CD4-positive, alpha-beta memory T cell (primary cell): Measurements from ENCODE around the gene IGFALS. TPM values are rescaled to one million over a fixed set of nuclear protein-coding genes. Genes with fewer than 3 reads are reported as not detected.
A peak's percentile ranks its signal among the peaks of the same experiment; 100 is the strongest.

Experiments used
- CTCF ChIA-PET: fragments of 350-600 bp; sonication (Branson Sonifier 250); formaldehyde crosslinking; loops from one replicate; lab custom pipeline; 2021; ENCODE audit warnings: inconsistent platforms; ENCODE audit not compliant: partially characterized antibody; lab: Charles Lee
- POLR2A ChIA-PET: fragments of 350-600 bp; sonication (Branson Sonifier 250); formaldehyde crosslinking; loops from one replicate; lab custom pipeline; 2021; ENCODE audit not compliant: partially characterized antibody; lab: Charles Lee
- DNase-seq, 5 donors: peaks; one replicate each; pipeline versions ENCODE4 v3.0.0 to v3.0.0-alpha.2; 2020 to 2022; ENCODE audit warnings: mixed read lengths in 1 of 5
- H3K27ac ChIP-seq: one replicate; pipeline ENCODE4 v1.7.0; 2013; ENCODE audit warnings: low read depth, low read length
- H3K27me3 ChIP-seq: 2 replicates; pipeline ENCODE4 v1.7.0; 2013; ENCODE audit warnings: mild to moderate bottlenecking, low read length, moderate library complexity; ENCODE audit not compliant: insufficient read depth
- H3K36me3 ChIP-seq: 2 replicates; pipeline ENCODE4 v1.7.0; 2013; ENCODE audit warnings: mild to moderate bottlenecking, low read length, moderate library complexity; ENCODE audit not compliant: insufficient read depth
- H3K4me1 ChIP-seq: 2 replicates; pipeline ENCODE4 v1.7.0; 2013; ENCODE audit warnings: mild to moderate bottlenecking, low read length, moderate library complexity; ENCODE audit not compliant: insufficient read depth
- H3K4me3 ChIP-seq, 2 donors: one replicate each; pipeline ENCODE4 v1.7.0; 2013; ENCODE audit warnings: low read length in 2 of 2, mild to moderate bottlenecking in 1 of 2
- H3K9me3 ChIP-seq, 2 donors: one replicate each; pipeline ENCODE4 v1.7.0; 2013; ENCODE audit warnings: low read length in 2 of 2, control low read depth in 1 of 2; ENCODE audit not compliant: control insufficient read depth in 1 of 2
- H3K27ac Mint-ChIP-seq, 7 donors: one replicate each; pipeline ENCODE4 v1.8.0; 2020 to 2021; ENCODE audit warnings: mixed read lengths in 7 of 7, mild to moderate bottlenecking in 6 of 7, inconsistent platforms in 3 of 7, moderate library complexity in 3 of 7
- H3K27me3 Mint-ChIP-seq, 2 donors: one replicate each; pipeline ENCODE4 v1.8.0; 2020 to 2021; ENCODE audit warnings: mixed read lengths in 2 of 2
- H3K36me3 Mint-ChIP-seq, 2 donors: one replicate each; pipeline ENCODE4 v1.8.0; 2020 to 2021; ENCODE audit warnings: mixed read lengths in 2 of 2, inconsistent platforms in 1 of 2, mild to moderate bottlenecking in 1 of 2
- H3K4me1 Mint-ChIP-seq, 4 donors: one replicate each; pipeline ENCODE4 v1.8.0; 2020 to 2021; ENCODE audit warnings: mixed read lengths in 4 of 4, mild to moderate bottlenecking in 1 of 4
- H3K4me3 Mint-ChIP-seq, 8 donors: one replicate each; pipeline ENCODE4 v1.8.0; 2020 to 2021; ENCODE audit warnings: mixed read lengths in 8 of 8, mild to moderate bottlenecking in 7 of 8, moderate library complexity in 6 of 8, inconsistent platforms in 3 of 8
- H3K9me3 Mint-ChIP-seq, 8 donors: one replicate each; pipeline ENCODE4 v1.8.0; 2020 to 2021; ENCODE audit warnings: mixed read lengths in 8 of 8, mild to moderate bottlenecking in 5 of 8, inconsistent platforms in 3 of 8, moderate library complexity in 1 of 8
- intact Hi-C: fragments of 100-400 bp; cut with micrococcal nuclease; formaldehyde crosslinking; loops from one replicate; pipeline ENCODE4 v1.15.1; 2023
- polyA plus RNA-seq, 2 donors: library from polyadenylated mRNA; unstranded; fragments of 300-500 nt; fragmentation: Illumina TruSeq; gene quantifications; one replicate each; pipeline ENCODE4 v1.2.3, GENCODE V29; 2021
- total RNA-seq, 2 experiments: library from RNA; stranded (reverse); gene quantifications; one replicate each; pipeline ENCODE4 v1.2.3, GENCODE V29; 2021

The IGFALS gene
- total and polyA plus RNA-seq, 4 experiments from 2014 or later: 0.29 to 0.36 TPM; not detected in 2

GRCh38 chr16:1779741-1780676 lies 13.5 kb downstream of the IGFALS start:
- POLR2A ChIA-PET: interaction anchor here (0.7 to 6.7 kb wide), 4 partner anchors 10 to 1032 kb away, joined by 3 to 185 read pairs (median 30); partner anchors contain the start of genes EME2, MAPK8IP3, MRPS34 and NME3
- peak in 1 of 5 donors; percentile 21 for DNase-seq

GRCh38 chr16:1779234-1779701 lies 14.2 kb downstream of the IGFALS start:
- no peak overlapping the region for H3K4me3 ChIP-seq
- ChIA-PET CTCF (no interaction called here), POLR2A (interaction anchor here (1.1 to 6.7 kb wide), 2 partner anchors 9 to 1032 kb away, joined by 3 to 185 read pairs; partner anchors contain the start of genes EME2, MRPS34 and NME3)
- H3K27me3 ChIP-seq: no peaks in the 10 kb centered on the region
- H3K27ac ChIP-seq: no peak overlapping the region
- H3K27me3 Mint-ChIP-seq: no peaks in the 10 kb centered on the region
- DNase-seq: peak in 1 of 5 donors; percentile 32
- no peak overlapping the region for H3K4me3 Mint-ChIP-seq
- peak overlapping the region in 2 of 7 donors; percentile 68 to 84 for H3K27ac Mint-ChIP-seq
- H3K4me1 Mint-ChIP-seq: peaks cover 12 to 43% (median 25%) of the 10 kb centered on the region in 4 donors
- peaks cover 0 to 3% (median 0%) of the 10 kb centered on the region in 8 donors for H3K9me3 Mint-ChIP-seq
- intact Hi-C loops: no loop called here
- H3K36me3 Mint-ChIP-seq: peaks cover 0 to 21% of the 10 kb centered on the region in 2 donors
- H3K9me3 ChIP-seq: no peaks in the 10 kb centered on the region
- peaks cover 22% of the 10 kb centered on the region for H3K36me3 ChIP-seq
- H3K4me1 ChIP-seq: peaks cover 37% of the 10 kb centered on the region

More at GRCh38 chr16:1779741-1780676, 13.5 kb downstream of the IGFALS start:
- Mint-ChIP-seq H3K4me3 (peak overlapping the region in 5 of 8 donors; percentile 33 to 63 (median 47)), H3K27me3 (no peaks in the 10 kb centered on the region), H3K9me3 (peaks cover 0 to 3% (median 0%) of the 10 kb centered on the region in 8 donors), H3K4me1 (peaks cover 13 to 40% (median 26%) of the 10 kb centered on the region in 4 donors), H3K27ac (peak overlapping the region in 2 of 7 donors; percentile 23 to 94), H3K36me3 (peaks cover 0 to 22% of the 10 kb centered on the region in 2 donors)
- Histone ChIP-seq H3K4me1 (peaks cover 34% of the 10 kb centered on the region), H3K9me3 (no peaks in the 10 kb centered on the region), H3K36me3 (peaks cover 22% of the 10 kb centered on the region), H3K27ac (no peak overlapping the region), H3K27me3 (no peaks in the 10 kb centered on the region), H3K4me3 (no peak overlapping the region)
- CTCF ChIA-PET: no interaction called here
- intact Hi-C loops: no loop called here

DNA sequence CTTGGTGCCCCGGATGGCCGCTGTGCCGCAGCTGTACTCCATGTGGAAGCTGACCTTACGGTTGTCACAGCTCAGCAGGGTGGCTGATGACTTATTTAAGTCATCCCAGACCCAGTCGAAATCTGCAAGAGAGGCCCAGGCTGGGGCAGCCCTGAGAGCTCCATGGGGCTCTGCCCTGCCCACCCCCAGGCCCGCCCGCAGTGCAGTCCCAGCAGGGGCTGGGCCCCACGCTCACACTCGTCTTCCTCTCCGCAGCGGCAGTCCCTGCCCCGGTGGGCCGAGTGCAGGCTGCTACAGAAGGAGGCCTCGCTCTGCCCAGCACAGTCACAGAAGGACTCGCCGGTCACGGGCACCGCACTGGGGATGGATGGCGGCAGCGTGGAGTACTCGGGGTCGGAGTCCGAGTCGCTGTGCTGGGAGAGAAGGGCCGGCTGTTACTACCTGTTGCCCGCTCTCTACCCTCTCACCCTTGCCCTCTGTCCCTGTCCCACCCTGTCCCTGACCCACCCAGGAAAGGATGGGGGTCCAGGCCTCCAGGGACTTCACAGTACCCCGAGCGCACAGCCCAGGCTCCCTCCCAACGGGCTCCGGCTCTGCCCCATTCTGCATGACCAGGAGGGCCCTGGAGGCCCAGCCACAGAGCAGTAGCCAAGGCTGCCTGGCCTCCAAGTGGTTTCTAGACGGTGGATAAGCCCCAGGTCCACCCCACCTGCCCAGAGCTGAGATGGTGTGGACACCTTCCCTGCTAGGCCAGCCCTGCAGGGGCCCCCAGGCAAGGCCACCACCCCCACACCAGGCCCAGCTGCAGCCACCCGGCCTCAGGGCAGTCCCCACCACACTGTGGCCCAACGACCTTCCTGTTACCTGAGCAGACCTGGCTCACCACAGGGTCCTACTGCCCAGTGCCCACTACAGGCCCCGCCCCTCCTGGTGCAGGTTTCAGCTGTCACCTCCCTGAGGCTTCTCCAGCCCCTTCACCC lies 15.0 kb downstream of the IGFALS start:
- CTCF ChIA-PET: interaction anchor here (0.6 kb wide), 1 partner anchor 249 kb away, joined by 4 read pairs; no protein-coding TSS in a partner anchor
- intact Hi-C loops: no loop called here
- peaks cover 0 to 21% of the 10 kb centered on the region in 2 donors for H3K36me3 Mint-ChIP-seq

DNA sequence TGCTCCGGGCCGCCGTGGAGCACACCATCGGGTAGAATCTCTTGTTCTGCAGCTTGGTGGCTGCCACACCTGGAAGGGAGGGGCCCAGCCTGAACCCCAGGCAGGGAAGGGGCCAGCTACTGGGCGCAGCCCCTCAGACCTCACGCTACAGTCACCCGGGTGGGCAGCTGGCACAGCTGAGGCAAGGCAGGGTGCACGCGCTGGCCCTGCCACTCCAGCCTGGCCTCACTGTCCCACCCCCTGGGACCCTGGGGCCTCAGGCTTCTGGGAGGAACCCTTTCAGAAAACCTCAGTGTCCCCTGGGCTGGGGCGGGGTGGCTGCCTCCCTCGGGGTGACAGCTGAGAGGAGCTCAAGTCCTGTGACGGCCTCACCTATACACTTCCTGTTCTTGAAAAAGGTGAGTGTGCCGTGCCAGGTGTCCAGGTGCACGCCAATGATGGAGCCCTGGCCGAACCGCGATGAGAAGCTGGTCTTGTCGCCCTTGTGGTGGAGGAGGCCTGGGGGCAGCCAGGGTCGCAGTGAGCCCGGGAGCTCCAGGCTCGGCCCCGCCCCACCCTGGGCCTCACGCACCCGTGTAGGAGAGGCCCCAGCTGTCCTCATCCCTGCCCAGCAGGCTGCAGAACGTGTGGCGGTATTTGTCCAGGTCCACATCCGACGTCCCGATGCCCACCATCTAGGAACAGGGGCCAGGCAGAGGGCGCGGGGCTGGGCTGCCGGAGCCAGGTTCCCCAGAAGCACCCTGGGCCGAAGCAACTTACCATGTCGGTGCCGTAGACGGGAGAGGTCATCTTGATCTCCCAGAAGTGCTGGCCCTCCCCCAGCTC lies 15.9 kb downstream of the IGFALS start:
- POLR2A ChIA-PET: interaction anchor here (1.1 to 6.7 kb wide), 2 partner anchors 8 to 72 kb away, joined by 3 to 185 read pairs; partner anchors contain the start of genes EME2, MAPK8IP3, MRPS34 and NME3
- intact Hi-C loops: no loop called here
- peaks cover 0 to 14% of the 10 kb centered on the region in 2 donors for H3K36me3 Mint-ChIP-seq

More for the DNA sequence above, 15.0 kb downstream of the IGFALS start:
- Mint-ChIP-seq H3K4me1 (peaks cover 15 to 40% (median 22%) of the 10 kb centered on the region in 4 donors), H3K4me3 (no peak overlapping the region), H3K27me3 (no peaks in the 10 kb centered on the region), H3K9me3 (peaks cover 0 to 3% (median 0%) of the 10 kb centered on the region in 8 donors), H3K27ac (peak overlapping the region in 2 of 7 donors; percentile 68 to 84)
- Histone ChIP-seq H3K27me3 (no peaks in the 10 kb centered on the region), H3K4me1 (peaks cover 37% of the 10 kb centered on the region), H3K27ac (no peak overlapping the region), H3K9me3 (no peaks in the 10 kb centered on the region), H3K4me3 (no peak overlapping the region), H3K36me3 (peaks cover 22% of the 10 kb centered on the region)
- peak in 1 of 5 donors; percentile 24 for DNase-seq
- POLR2A ChIA-PET: interaction anchor here (0.5 to 6.7 kb wide), 3 partner anchors 9 to 418 kb away, joined by 3 to 185 read pairs (median 3); partner anchors contain the start of genes EME2, MAPK8IP3, MRPS34 and NME3

GRCh38 chr16:1776991-1777374 lies 16.5 kb downstream of the IGFALS start:
- H3K4me1 Mint-ChIP-seq: peaks cover 13 to 40% (median 17%) of the 10 kb centered on the region in 4 donors
- peaks cover 38% of the 10 kb centered on the region for H3K4me1 ChIP-seq
- peaks cover 0 to 18% of the 10 kb centered on the region in 2 donors for H3K36me3 Mint-ChIP-seq

More for the DNA sequence above, 15.9 kb downstream of the IGFALS start:
- H3K9me3 ChIP-seq: no peaks in the 10 kb centered on the region
- peaks cover 10 to 36% (median 15%) of the 10 kb centered on the region in 4 donors for H3K4me1 Mint-ChIP-seq
- CTCF ChIA-PET: interaction anchor here (0.6 kb wide), 1 partner anchor 248 kb away, joined by 4 read pairs; no protein-coding TSS in a partner anchor
- H3K27me3 Mint-ChIP-seq: no peaks in the 10 kb centered on the region
- H3K27me3 ChIP-seq: no peaks in the 10 kb centered on the region
- H3K4me3 ChIP-seq: no peak overlapping the region
- H3K27ac ChIP-seq: no peak overlapping the region
- H3K27ac Mint-ChIP-seq: no peak overlapping the region
- no peak overlapping the region for H3K4me3 Mint-ChIP-seq
- H3K4me1 ChIP-seq: peaks cover 34% of the 10 kb centered on the region
- DNase-seq: peak in 1 of 5 donors; percentile 22
- H3K9me3 Mint-ChIP-seq: peaks cover 0 to 1% (median 0%) of the 10 kb centered on the region in 8 donors
- H3K36me3 ChIP-seq: peaks cover 22% of the 10 kb centered on the region

GRCh38 chr16:1776672-1776955 lies 16.9 kb downstream of the IGFALS start:
- CTCF ChIA-PET: no interaction called here
- intact Hi-C loops: no loop called here

More at GRCh38 chr16:1776991-1777374, 16.5 kb downstream of the IGFALS start:
- ChIA-PET POLR2A (interaction anchor here (1.1 to 6.7 kb wide), 2 partner anchors 7 to 71 kb away, joined by 3 to 185 read pairs; partner anchors contain the start of genes EME2, MAPK8IP3, MRPS34 and NME3), CTCF (no interaction called here)
- no peak for DNase-seq
- Histone ChIP-seq H3K36me3 (peaks cover 22% of the 10 kb centered on the region), H3K9me3 (no peaks in the 10 kb centered on the region), H3K27me3 (no peaks in the 10 kb centered on the region), H3K4me3 (no peak overlapping the region), H3K27ac (no peak overlapping the region)
- Mint-ChIP-seq H3K9me3 (no peaks in the 10 kb centered on the region), H3K27me3 (no peaks in the 10 kb centered on the region), H3K27ac (peak overlapping the region in 1 of 7 donors; percentile 70), H3K4me3 (peak overlapping the region in 1 of 8 donors; percentile 4)
- intact Hi-C loops: no loop called here

More at GRCh38 chr16:1776672-1776955, 16.9 kb downstream of the IGFALS start:
- Histone ChIP-seq H3K9me3 (no peaks in the 10 kb centered on the region), H3K4me3 (no peak overlapping the region), H3K27ac (no peak overlapping the region), H3K36me3 (peaks cover 22% of the 10 kb centered on the region), H3K27me3 (no peaks in the 10 kb centered on the region), H3K4me1 (peaks cover 40% of the 10 kb centered on the region)
- Mint-ChIP-seq H3K27me3 (no peaks in the 10 kb centered on the region), H3K36me3 (peaks cover 0 to 18% of the 10 kb centered on the region in 2 donors), H3K27ac (peak overlapping the region in 1 of 7 donors; percentile 70), H3K4me3 (peak overlapping the region in 2 of 8 donors; percentile 4 to 21), H3K4me1 (peaks cover 14 to 40% (median 18%) of the 10 kb centered on the region in 4 donors), H3K9me3 (no peaks in the 10 kb centered on the region)
- DNase-seq: no peak
- POLR2A ChIA-PET: no interaction called here
